Hematopoietic multipotent progenitor cell treated with erythropoietin and hydrocortisone succinate and interleukin-3 and kit ligand, for 17 days (in vitro differentiated cells): Measurements from ENCODE around the gene NFIC.
"Not testable (repeated sequence)": the region's sequence is repeated elsewhere in the genome, so short reads cannot be mapped to it uniquely, and the experiment has no call there.

ENCODE experiments used
- DNase-seq: peaks from one replicate; pipeline ENCODE4 v3.0.0-alpha.2; 2015; ENCODE audit warnings: low spot score

Gene NFIC

DNA sequence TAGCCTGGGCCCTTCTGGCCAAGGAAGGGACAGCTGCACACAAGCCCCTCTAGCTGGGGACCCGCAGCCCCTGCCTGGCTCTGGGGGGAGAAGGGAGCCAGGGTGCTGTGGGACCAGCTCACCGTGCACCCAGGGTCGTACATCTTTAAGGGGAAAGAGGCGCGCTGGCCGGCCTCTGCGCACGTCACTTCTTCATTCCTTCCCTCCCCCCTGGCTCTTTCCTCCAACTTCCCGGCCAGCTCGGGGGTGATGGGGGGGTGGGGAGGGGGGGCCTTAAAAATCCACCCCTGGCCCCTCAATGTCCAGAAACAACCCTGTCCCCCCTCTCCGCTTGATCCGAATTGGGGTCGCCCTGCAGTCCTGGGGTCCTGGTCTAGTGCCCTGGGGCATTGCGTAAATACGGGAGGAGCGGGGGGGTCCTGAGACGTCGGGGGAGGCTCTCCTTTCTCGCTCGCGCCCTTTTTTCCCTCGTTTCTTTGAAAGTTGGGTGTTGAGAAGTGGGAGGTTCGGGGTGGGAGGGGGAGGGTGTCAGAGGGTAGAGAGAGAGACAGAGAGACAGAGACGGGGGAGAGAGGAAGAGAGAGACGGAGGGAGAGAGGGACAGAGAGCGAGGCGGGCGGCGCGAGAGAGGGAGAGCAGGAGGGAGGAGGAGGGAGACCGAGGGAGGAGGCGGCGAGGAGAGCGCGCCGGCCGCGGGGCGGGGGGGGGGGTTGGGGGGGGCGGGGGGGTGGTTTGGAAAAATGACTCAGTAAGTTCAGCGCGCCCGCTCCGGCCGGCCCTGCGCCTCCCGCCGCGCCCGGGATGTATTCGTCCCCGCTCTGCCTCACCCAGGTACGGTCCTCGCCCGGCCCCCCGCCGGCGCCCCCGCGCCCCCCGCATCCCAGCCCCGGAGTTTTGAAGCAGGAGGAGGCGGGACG, at the start of gene NFIC:
Gene NFIC (plus strand): TSS at position 748 of the 917 bp plus-strand sequence. CDS start 54 bp downstream, at position 802.
- DNase-seq = no peak

DNA sequence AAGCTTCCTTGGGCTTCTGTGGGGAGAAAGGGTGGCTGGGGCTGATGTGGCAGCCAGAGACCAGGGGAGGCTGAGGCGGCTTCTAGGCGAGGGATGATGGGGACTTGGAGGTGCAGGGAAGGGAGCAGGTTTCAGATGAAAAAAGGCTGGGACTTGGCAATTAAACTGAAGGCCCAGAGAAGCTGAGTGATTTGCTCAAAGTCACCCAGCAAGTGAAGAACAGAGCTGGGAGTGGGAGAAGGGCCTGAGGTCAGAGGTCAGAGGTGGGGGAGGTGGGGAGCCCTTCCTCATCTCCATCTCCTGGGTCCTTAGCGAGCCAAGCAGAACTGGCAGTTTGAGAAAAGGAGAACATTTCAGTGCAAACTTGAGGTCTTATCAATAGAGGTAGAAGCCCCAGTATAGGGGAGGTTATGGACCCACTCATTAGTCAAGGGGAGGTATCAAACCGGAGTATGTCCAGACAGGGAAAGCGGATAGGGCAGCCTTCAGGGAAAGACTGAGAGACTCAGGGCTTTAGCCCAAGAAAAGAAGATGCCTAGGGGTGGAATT, 49.6 kb upstream of the NFIC start:
- DNase-seq = no peak

DNA sequence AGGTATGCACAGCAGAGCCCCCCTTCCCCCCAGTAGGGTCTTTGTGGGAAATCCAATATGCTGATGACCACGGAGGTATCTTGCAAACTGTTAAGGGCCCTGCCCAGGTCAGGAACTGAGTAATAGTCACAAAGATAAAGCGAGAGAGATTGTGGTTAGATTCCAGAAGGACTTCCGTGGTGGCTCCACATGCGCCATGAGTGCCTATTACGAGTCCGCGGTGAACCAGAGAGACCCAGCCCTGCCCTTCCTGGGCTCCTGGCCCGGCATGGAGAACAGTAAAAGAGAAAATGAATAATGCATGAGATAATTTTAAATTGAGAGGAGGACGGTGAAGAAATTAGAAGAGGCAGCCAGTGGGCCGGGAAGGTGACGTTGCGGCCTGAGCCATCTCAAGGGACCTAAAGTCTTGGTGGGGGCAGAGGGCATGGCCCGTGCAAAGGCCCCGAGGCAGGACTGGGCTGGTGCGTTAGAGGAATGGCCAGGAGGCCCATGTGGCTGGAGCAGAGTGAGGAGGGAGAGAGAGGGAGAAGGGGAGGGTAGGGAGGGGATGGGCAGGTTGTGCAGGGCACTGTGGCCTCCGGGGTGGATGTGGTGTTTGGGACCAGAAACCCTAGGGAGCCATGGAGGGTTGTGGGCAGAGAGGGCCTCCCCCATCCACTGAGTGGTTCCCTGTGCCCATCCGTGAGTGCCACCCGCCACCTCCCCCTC, 46.6 kb upstream of the NFIC start:
- DNase-seq = no peak

DNA sequence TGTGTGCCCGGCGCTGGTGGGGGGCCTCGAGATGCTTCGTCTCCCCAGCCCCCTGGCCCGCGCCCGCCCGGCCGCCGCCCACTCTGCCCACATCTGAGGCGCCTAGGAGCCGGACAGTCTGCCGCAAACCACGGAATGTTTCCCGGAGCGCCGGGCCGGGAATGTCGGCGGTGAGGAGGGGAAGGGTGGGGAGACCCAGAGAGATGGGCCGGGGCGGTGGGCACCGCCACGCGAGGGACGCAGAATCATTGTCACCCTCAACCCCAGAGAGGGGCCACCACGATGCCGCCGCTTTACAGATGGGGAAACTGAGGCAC, 46.1 kb upstream of the NFIC start:
- no peak for DNase-seq

DNA sequence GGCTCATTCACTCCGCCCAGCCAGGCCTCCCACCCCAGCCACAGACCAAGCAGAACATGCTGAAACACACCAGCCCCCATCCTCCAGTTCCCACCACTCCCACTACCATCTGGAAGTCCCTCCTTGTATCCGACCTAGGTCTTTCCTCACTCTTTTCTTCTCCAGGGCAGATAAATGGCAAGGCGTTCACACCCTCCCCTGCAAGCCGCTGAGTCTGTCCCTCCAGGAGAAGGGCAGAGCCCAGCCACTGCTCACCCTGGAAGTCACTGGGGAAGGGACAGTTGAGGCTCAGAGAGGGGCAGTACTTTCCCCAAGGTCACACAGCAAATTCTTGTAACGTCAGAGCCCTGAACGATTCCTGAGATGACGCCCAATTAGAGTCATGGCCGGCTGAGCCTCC, 45.5 kb upstream of the NFIC start:
- DNase-seq = no peak

DNA sequence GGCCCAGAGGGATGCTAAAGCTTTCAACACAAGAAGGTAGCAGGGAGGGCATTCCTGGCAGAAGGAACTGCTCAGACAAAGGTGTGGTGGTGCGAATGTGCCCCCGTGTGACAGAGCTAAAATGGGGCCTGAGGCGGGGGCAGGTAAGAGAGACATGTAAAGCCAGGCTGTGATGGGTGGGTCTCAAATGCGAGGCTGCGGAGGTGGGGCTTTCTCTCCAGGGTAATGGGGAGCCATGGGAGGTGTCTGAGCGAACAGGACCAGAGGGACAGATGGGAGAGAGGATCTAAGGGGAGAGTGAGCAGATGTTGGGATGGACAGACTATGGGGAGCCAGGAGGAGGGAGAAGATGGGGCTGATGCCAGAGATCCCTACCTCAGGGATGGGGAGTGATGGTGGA, 44.7 kb upstream of the NFIC start:
- DNase-seq = no peak

DNA sequence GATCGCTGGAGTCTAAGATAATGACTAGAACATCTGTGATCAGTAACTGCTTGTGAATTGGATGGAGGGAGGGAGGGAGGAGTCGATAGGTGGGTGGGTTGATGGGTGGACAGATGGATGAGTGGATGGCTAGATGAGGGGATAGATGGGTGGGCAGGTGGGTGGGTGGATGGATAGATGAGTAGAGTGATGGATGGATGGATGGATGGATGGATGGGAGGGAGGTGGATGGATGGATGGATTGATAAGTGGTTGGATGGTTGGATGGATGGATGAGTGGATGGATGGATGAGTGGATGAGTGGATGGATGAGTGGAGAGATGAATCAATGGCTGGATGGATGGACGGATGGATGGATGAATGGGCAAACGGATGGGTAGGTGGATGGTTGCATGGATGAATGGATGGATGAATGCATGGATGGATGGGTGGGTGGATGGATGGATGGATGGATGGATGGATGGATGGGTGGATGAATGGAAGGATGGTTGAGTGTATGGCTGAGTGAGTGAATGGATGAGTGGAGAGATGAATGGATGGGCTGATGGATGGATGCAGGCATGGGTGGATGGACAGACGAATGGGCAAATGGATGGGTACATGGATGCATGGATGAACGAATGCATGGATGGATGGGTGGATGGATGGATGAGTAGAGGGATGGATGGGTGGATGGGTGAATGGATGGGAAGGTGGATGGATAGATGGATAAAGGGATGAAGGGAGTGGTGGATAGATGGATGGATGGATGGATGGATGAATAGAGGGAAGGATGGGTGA, 44.0 kb upstream of the NFIC start:
- no peak for DNase-seq

DNA sequence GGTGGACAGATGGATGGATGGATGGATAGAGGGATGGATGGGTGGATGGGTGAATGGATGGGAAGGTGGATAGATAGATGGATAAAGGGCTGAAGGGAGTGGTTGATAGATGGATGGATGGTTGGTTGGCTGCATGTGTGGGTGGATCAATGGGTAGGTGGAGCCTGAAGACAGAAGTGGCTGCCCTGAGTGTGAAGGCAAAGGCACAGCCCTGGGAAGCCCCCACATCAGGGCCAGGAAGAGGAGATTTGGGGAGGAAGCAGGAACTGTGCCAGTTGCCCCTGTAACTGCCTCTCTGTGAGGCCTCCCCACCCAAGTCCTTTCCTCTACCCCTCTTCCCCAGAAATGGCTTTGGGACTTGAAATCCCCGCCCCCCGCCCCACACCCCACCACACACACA, 43.4 kb upstream of the NFIC start:
- no peak for DNase-seq

DNA sequence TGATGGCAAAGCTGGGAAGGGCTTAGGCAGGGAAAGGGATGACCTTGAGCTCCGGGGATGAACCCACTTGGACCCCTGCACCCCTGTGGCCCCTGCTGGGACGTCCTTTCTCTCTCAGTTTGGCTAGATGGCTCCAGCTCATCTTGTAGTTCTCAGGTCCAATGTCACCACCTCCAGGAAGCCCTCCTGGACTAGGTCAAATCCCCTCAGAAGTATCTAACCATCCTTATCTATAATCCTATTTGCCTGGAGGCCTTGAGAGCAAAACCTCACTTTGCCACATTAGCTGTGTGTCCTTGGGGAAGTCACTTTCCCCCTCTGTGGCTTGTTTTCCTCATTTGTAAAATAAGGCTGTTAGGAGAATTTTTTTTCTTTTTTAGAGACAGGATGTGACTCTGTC, 42.7 kb upstream of the NFIC start:
- DNase-seq = no peak

DNA sequence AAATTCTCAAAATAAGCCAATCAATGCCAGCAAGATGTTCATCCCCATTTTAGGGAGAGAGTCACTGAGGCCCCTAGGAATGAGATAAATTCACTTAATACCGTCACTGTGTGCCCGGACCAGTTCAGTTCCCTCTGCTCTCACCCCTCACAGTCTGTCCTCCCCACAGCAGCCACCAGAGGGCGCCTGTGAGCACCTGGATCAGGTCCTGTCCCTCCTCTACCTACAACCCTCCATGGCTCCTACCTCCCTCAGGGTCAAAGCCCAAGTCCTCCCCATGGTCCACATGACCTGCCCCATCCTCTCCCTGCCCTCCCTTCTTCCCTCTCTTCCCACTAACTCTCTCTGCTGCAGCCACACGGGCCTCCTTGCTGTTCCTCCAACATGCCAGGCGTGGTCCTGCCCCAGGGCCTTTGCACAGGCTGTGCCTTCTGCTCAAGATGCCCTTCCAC, 42.0 kb upstream of the NFIC start:
- DNase-seq = peak; percentile 72

DNA sequence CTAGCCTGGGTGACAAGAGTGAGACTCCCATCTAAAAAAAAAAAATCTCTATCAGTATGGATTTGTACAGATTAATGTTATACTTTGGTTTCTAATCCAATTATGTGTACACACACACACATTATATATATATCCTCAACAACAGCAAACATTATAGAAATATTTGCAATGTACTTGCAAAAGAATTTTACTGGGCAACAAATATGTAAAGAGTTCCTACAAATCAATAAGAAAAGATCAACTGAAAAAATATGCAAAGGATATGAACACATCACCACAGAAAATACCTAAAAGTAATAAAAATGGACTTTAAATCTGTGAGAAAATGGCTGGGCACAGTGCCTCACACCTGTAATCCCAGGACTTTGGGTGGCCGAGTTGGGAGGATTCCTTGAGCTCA, 40.9 kb upstream of the NFIC start:
- DNase-seq = no peak

DNA sequence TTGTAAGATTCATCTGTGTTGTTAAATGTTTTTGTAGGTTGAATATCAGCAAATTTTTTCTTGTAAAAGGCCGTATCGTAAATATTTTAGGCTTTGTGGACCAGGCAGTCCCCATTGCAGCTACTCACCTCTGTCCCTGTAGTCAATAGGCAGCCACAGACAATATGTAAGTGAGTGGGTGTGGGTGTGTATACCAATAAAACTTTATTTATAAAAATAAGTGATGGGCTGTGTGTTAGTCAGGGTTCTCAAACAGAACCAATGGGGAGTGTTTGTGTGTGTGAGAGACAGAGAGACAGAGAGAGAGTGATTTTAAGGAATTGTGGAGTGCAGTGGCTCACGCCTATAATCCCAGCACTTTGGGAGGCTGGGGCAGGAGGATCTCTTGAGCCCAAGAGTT, 37.6 kb upstream of the NFIC start:
- DNase-seq = no peak

DNA sequence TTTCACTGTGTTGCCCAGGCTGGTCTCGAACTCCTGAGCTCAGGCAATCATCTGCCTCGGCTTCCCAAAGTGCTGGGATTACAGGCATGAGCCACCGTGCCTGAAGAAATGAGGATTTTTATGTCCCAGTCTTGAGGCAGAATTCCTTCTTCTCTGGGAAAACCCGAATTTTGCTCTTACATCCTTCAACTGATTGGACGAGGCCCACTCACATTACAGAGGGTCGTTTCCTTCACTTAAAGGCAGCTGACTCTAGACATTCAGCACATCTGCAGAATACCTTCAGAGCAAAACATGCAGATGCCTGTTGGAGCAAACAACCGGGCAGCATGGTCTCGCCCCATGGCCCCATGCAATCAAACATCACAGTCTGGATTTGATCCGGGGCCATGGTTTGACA, 36.3 kb upstream of the NFIC start:
- DNase-seq = no peak

DNA sequence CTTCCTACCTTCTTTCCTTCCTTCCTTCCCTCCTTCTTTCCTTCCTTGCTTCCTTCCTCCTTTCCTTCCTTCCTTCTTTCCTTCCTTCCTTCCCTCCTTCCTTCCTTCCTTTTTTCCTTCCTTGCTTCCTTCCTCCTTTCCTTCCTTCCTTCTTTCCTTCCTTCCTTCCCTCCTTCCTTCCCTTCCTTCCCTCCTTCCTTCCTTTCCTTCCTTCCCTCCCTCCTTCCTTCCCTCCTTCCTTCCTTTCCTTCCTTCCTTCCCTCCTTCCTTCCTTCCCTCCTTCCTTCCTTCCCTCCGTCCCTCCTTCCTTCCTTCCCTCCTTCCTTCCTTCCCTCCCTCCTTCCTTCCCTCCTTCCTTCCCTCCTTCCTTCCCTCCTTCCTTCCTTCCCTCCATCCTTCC, 34.2 kb upstream of the NFIC start:
- not testable (repeated sequence) for DNase-seq

DNA sequence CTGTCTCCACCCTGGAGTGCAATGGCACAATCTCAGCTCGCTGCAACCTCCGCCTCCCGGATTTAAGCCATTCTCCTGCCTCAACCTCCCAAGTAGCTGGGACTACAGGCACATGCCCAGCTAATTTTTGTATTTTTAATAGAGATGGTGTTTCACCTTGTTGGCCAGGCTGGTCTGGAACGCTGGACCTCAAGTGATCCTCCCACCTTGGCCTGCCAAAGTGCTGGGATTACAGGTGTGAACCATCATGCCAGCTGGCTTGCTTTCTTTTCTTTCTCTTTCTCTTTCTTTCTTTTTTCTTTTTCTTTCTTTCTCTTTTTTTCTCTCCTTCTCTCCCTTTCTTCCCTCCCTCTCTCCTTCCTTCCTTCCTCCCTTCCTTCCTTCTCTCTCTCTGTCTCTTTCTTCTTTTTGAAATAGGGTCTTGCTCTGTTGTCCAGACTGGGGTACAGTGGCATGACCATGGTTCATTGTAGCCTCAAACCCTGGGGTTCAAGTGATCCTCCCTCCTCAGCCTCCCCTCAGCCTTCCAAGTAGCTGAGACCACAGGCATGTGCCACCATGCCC, 33.3 kb upstream of the NFIC start:
- no peak for DNase-seq

DNA sequence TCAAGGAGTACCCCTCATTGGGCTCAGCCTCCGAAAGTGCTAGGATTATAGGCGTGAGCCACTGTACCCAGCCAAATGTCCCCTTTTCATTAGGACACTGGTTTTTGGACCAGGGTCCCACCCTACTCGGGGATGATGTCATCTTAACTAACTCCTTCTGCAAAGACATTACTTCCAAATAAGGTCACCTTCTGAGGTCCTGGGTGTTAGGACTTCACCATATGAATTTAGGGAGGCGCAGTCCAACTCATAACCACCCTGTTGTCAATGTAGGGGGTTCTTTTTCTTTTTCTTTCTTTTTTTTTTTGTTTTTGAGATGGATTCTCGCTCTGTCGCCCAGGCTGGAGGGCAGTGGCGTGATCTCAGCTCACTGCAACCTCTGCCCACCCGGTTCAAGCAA, 32.7 kb upstream of the NFIC start:
- DNase-seq = no peak

DNA sequence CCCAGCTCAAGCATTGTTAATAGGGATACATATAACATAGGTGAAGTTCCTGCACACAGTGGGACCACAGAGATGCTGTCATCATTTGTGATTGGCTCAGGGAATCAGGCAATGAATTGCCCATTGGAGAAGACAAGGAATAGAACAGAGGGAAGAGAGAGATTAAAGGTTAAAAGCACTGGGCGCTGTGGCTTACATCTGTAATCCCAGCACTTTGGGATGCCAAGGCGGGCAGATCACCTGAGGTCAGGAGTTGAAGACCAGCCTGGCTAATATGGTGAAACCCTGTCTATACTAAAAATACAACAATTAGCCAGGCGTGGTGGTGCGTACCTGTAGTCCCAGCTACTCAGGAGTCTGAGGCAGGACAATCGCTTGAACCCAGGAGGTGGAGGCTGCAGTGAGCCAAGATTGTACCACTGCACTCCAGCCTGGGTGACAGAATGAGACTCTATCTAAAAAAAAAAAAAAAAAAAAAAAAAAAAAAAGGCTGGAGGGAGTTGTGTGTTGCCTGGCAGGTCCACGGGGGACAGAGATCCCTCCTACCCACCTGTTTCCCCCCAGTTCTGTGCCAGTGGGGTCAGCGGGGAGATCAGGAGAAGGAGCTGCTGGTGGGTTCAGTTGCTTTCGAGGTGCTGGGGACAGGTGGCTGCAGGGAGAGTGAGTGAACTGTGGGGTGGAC, 31.5 kb upstream of the NFIC start:
- DNase-seq = not testable (repeated sequence)

DNA sequence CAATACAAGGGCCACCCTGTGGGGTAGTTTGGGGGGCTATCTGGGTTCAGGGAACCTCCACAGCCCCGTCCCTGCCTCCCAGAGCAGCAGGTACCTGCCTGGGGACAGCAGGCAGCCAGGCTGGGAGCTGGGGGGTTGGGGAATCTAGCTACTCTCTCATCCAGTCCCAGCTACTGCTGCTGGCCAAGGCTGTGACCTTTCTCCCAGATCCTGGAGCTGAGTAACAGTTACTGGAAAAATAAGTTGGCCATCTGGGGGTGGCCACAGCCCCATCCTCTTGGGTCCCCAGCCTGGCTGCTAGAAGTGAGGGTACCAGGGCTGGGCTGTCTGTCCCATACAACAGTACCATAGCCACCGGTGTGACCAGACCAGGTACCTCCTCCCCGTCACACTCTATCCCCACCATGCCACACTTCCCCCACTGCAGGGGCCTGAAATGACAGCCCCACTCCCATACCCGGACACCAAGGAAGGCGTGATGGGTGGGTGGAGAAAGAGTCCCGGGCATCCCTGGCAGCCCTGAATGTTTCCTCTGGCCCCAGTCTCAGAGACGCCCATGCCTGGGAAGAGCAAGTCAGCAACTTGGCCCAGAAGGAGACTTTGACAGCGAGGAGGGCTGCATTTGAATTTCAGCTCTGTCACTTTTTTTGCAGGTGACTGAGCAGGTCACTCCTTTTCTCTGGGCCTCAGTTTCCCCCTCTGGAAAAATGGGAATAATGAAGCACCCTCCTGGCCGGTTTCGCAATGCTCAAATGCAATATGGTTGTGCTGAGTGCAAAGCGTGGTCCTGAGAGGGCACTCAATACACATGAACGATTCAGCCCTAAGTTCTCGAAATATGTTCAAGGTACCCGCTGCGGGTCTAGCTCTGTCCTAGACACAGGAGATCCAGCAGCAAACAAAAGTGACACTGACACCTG, 30.7 kb upstream of the NFIC start:
- DNase-seq = no peak

DNA sequence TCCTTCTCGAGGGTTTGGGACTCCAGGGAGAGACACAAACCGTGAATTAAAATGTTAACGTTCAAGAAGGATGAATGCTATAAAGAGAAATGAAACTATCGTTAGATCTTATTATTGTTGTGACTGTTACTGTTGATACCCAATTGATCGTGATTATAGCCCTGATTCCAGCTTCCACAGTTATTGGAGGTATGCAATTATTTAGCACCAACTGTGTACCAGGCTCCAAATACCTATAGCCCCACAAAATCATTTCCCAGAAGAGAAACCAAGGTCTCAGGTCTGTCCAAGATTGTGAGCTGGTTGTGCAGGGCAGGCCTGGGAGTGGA, 30.1 kb upstream of the NFIC start:
- DNase-seq = no peak

DNA sequence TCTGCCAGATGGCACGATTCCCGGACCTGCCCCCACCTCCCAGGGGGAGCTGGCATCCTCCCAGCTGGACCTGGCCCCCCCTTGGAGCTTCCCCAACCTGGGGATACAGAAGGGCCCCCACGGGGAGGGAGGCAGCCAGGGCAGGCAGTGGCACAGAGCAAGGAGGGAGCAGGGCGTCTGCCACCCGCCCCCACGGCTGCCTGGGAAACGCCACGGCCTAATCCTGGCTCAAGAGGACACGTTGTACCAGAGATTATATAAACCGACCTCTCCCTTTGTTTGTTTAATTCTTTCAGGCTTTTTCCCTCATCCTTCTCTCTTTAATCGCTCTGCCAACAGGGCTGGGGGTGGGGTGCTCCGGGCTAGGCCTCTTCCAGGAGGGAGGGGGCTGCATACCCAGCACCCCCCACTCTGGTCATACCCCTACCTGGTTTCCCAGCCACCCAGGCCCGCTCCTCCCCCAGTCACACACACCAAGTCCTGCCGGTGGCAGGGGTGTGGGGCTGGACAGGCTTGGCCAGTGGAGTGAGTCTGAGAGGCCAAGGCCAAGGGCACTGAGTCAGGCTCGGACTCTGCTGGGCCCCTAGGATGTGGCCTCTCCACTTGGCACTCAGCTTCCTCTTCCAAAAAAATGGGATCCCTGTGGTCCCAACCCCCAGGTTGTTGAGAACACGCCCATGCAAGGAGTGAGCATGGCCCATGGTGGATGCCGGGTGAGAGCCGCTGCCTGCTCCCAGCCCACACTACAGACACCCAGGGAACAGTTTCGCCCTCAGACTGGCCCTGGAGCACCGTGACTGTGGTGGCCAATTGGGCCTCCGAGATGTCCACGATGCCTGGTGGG, 29.5 kb upstream of the NFIC start:
- no peak for DNase-seq
